Measurements from ENCODE around the gene PACRG.

GRCh38 chr6:163293286-163293685 is 565.5 kb downstream of the PACRG start:
- TF ChIP-seq POLR2AphosphoS5 (IDR thresholded peaks at IDR 0.05; ENCODE audit: low read depth, low read length): no peak
- TF ChIP-seq TAF1 (IDR thresholded peaks at IDR 0.05; ENCODE audit: borderline replicate concordance, insufficient read depth, low read length): no peak
- no peak for TF ChIP-seq SIN3A (IDR thresholded peaks at IDR 0.05; ENCODE audit: borderline replicate concordance, insufficient read depth, low read length)
- TF ChIP-seq REST (IDR thresholded peaks at IDR 0.05; ENCODE audit: insufficient read depth in 1 of 2, low read depth in 2 of 2, low read length in 2 of 2): no peak
- TF ChIP-seq FOXP2 (optimal IDR thresholded peaks at IDR 0.05; ENCODE audit: borderline replicate concordance, extremely low read depth, extremely low read length, insufficient read depth): no peak
